HUDEP-2 (cell line): ENCODE data around the gene DNAJC4.

ENCODE experiments used
- DNase-seq, 76 experiments: peaks; one replicate each; lab custom pipeline; 2025; ENCODE audit not compliant: unreplicated experiment in 76 of 76; lab: John Stamatoyannopoulos, UW

DNAJC4 gene

GRCh38 chr11:64269540-64270220 is 39.3 kb downstream of the DNAJC4 start:
- peak in 75 of 76 experiments; percentile 71 to 99 (median 97) for DNase-seq

GRCh38 chr11:64275031-64275800 is 44.9 kb downstream of the DNAJC4 start:
- no peak for DNase-seq

- no peak for DNase-seq
Measured at GRCh38 chr11:64275841-64276240, 45.5 kb downstream of the DNAJC4 start.

- DNase-seq: peak in 42 of 76 experiments; percentile 17 to 66 (median 40)
Measured at GRCh38 chr11:64276653-64277431, 46.5 kb downstream of the DNAJC4 start.

GRCh38 chr11:64278576-64279190 is 48.3 kb downstream of the DNAJC4 start:
- no peak for DNase-seq

- no peak for DNase-seq
Measured at GRCh38 chr11:64281957-64282770, 51.8 kb downstream of the DNAJC4 start.

- no peak for DNase-seq
Measured at GRCh38 chr11:64283092-64283491, 52.7 kb downstream of the DNAJC4 start.
